Measurements from ENCODE around the gene CYP1A2. TPM values are rescaled to one million over a fixed set of nuclear protein-coding genes. Genes with fewer than 3 reads are reported as not detected.

CYP1A2 gene
- total and polyA plus RNA-seq, 2 of the 13 experiments (the other 11 are each of a cell fraction or from before 2014, with no cell fraction given), result 0.07 TPM; not detected in 1

DNA sequence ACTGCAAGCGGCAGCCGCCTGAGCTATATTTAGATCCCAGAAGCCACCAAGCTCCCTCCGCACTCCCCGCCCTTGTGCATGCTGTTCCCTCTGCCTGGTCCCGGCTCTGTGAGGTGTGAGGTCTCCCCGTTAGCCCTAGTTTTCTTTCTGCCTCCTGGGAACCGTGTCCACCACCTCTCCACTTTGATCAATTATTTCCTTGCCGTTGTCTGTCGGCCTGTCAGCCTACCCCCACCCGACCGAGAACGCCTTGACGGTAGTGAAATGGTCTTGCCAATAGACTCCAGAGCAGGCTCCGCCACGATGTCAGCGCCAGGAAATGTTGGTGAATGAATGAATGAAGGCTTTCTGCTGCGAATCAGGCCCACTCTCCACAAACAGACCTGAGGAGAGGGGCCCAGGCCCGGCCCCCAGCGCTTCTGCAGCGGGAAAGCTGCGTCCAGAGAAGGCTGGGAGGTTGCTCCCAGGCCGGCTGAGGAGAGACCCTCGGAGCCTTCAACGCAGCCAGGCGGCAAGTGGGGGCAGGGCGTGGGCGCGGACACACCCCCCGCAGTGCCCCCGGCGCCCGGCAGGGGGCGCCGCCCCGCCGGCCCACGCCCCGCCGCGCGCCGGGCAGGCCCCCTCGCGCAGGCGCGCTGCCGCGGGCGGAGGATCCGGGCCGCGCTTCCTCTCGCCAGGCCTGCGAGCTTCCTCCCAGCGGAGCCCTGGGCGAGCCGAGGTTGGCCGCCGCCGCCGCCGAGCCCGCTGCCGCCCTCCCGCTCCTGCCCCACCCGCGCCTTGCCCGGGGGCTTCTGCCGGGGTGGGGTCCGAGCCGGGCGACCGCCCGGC, 33.0 kb downstream of the CYP1A2 start, which contains the start of gene CSK (continued):
- TF ChIP-seq, protein P1, sequence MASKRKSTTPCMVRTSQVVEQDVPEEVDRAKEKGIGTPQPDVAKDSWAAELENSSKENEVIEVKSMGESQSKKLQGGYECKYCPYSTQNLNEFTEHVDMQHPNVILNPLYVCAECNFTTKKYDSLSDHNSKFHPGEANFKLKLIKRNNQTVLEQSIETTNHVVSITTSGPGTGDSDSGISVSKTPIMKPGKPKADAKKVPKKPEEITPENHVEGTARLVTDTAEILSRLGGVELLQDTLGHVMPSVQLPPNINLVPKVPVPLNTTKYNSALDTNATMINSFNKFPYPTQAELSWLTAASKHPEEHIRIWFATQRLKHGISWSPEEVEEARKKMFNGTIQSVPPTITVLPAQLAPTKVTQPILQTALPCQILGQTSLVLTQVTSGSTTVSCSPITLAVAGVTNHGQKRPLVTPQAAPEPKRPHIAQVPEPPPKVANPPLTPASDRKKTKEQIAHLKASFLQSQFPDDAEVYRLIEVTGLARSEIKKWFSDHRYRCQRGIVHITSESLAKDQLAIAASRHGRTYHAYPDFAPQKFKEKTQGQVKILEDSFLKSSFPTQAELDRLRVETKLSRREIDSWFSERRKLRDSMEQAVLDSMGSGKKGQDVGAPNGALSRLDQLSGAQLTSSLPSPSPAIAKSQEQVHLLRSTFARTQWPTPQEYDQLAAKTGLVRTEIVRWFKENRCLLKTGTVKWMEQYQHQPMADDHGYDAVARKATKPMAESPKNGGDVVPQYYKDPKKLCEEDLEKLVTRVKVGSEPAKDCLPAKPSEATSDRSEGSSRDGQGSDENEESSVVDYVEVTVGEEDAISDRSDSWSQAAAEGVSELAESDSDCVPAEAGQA (IDR thresholded peaks at IDR 0.05; ENCODE audit: low read depth), result no peak
- TF ChIP-seq, protein P1 (CRISPR knock-in tag; IDR thresholded peaks at IDR 0.05; ENCODE audit: borderline replicate concordance), result peak; percentile 66; the same call in 1 of the 2 replicates
- TF ChIP-seq TARDBP (CRISPR knock-in tag; IDR thresholded peaks at IDR 0.05) (peak; percentile 47; the same call in 1 of the 2 replicates), RBFOX2 (IDR thresholded peaks at IDR 0.05; ENCODE audit: low read depth, low read length) (peak; percentile 64), ISX (CRISPR knock-in tag; conservative IDR thresholded peaks at IDR 0.05) (no peak), KLF12 (CRISPR knock-in tag; IDR thresholded peaks at IDR 0.05; ENCODE audit: borderline replicate concordance) (peak; percentile 59; the same call in 1 of the 2 replicates), ZBTB1 (CRISPR knock-in tag; IDR thresholded peaks at IDR 0.05; ENCODE audit: borderline replicate concordance) (no peak), ZNF776 (CRISPR knock-in tag; IDR thresholded peaks at IDR 0.05) (0 out of 2 replicates have a peak, but pooled peaks have one; percentile 18), TAF15 (IDR thresholded peaks at IDR 0.05; ENCODE audit: low read depth, low read length, poor library complexity, severe bottlenecking) (no peak)
- TF ChIP-seq, protein P2, sequence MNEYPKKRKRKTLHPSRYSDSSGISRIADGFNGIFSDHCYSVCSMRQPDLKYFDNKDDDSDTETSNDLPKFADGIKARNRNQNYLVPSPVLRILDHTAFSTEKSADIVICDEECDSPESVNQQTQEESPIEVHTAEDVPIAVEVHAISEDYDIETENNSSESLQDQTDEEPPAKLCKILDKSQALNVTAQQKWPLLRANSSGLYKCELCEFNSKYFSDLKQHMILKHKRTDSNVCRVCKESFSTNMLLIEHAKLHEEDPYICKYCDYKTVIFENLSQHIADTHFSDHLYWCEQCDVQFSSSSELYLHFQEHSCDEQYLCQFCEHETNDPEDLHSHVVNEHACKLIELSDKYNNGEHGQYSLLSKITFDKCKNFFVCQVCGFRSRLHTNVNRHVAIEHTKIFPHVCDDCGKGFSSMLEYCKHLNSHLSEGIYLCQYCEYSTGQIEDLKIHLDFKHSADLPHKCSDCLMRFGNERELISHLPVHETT (CRISPR knock-in tag; conservative IDR thresholded peaks at IDR 0.05), result no peak
- TF ChIP-seq, protein P3, sequence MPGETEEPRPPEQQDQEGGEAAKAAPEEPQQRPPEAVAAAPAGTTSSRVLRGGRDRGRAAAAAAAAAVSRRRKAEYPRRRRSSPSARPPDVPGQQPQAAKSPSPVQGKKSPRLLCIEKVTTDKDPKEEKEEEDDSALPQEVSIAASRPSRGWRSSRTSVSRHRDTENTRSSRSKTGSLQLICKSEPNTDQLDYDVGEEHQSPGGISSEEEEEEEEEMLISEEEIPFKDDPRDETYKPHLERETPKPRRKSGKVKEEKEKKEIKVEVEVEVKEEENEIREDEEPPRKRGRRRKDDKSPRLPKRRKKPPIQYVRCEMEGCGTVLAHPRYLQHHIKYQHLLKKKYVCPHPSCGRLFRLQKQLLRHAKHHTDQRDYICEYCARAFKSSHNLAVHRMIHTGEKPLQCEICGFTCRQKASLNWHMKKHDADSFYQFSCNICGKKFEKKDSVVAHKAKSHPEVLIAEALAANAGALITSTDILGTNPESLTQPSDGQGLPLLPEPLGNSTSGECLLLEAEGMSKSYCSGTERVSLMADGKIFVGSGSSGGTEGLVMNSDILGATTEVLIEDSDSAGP (CRISPR knock-in tag; IDR thresholded peaks at IDR 0.05; ENCODE audit: borderline replicate concordance), result 0 out of 2 replicates have a peak, but pooled peaks have one; percentile 24
